Measurements from ENCODE around the gene MAP3K19.
"Not testable (repeated sequence)": the region's sequence is repeated elsewhere in the genome, so short reads cannot be mapped to it uniquely, and the experiment has no call there.

The MAP3K19 gene

DNA sequence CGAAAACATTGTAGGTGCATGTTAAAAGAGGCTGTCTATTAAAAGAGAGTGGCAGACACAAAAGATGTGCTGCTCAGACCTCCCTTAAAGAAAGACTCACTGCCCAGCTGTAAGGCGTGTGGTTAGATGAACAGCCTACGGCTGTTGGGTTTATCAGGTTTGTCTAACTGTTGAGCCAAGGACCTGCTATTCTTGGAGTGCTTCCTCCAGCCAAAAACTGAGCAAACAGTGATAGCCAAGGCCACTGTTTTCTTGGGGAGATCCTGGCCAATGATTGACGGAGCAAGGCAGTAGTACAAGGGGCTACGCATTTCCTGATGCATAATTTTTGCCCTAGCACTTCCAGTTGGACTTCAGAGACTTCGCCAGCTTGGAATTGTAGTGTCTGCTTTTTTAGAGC is 3.4 kb upstream of the MAP3K19 start:
- peaks cover 17% of the 10 kb centered on the region for H3K4me1 ChIP-seq (ENCODE audit: insufficient read depth, low read length)
- H3K9me3 ChIP-seq (ENCODE audit: low read length), result no peaks in the 10 kb centered on the region
- H3K9ac ChIP-seq (ENCODE audit: low read length), result no peak overlapping the region
- no peaks in the 10 kb centered on the region for H3K27me3 ChIP-seq (ENCODE audit: control insufficient read depth in 1 of 2, insufficient read depth in 2 of 2, low read length in 2 of 2)
- no peak overlapping the region for H3K27ac ChIP-seq (ENCODE audit: low read depth, low read length)
- H3K4me3 ChIP-seq (ENCODE audit: low read depth in 1 of 2, low read length in 2 of 2), result no peak overlapping the region
- H3K36me3 ChIP-seq (ENCODE audit: insufficient read depth, low read length), result no peaks in the 10 kb centered on the region

DNA sequence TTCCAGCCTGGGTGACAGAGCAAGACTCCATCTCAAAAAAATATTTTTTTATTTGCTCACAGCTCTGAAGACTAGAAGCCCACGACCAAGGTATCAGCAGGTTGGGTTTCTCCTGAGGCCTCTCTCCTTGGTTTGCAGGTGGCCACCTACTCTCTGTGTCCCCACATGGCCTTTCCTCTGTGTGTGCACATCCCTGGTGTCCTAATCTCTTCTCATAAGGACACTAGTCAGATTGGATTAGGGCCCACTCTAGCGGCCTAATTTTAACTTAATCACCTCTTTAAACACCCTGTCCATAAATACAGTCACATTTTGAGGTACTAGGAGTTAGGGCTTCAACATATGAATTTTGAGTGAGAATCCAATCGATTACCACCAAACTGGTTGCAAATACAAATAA is 2.9 kb upstream of the MAP3K19 start:
- Histone ChIP-seq H3K36me3 (ENCODE audit: insufficient read depth, low read length) (no peaks in the 10 kb centered on the region), H3K9ac (ENCODE audit: low read length) (no peak overlapping the region), H3K4me3 (ENCODE audit: low read depth in 1 of 2, low read length in 2 of 2) (no peak overlapping the region), H3K4me1 (ENCODE audit: insufficient read depth, low read length) (peaks cover 17% of the 10 kb centered on the region), H3K9me3 (ENCODE audit: low read length) (no peaks in the 10 kb centered on the region), H3K27me3 (ENCODE audit: control insufficient read depth in 1 of 2, insufficient read depth in 2 of 2, low read length in 2 of 2) (no peaks in the 10 kb centered on the region), H3K27ac (ENCODE audit: low read depth, low read length) (no peak overlapping the region)

DNA sequence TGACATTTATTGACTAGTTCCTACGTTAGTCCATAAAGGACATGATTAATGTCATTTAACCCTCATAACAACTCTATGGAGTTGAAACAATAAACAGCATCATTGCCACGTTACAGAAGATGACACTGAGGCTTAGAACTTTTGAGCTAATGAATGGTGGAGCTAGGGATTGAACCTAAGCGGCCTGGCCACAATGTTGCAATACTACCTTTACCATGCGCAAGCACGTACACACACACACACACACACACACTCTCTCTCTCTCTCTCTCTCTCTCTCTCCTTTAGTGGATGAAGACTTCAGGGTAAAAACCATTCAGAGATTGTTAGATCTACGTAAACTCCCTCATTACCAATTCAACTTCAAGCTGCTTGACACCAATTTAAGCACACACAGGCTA is 875 bp upstream of the MAP3K19 start:
- no peak overlapping the region for H3K9ac ChIP-seq (ENCODE audit: low read length)
- H3K27me3 ChIP-seq (ENCODE audit: control insufficient read depth in 1 of 2, insufficient read depth in 2 of 2, low read length in 2 of 2), result no peaks in the 10 kb centered on the region
- no peak overlapping the region for H3K4me3 ChIP-seq (ENCODE audit: low read depth in 1 of 2, low read length in 2 of 2)
- H3K27ac ChIP-seq (ENCODE audit: low read depth, low read length), result no peak overlapping the region
- no peaks in the 10 kb centered on the region for H3K4me1 ChIP-seq (ENCODE audit: insufficient read depth, low read length)
- no peaks in the 10 kb centered on the region for H3K9me3 ChIP-seq (ENCODE audit: low read length)
- no peaks in the 10 kb centered on the region for H3K36me3 ChIP-seq (ENCODE audit: insufficient read depth, low read length)

DNA sequence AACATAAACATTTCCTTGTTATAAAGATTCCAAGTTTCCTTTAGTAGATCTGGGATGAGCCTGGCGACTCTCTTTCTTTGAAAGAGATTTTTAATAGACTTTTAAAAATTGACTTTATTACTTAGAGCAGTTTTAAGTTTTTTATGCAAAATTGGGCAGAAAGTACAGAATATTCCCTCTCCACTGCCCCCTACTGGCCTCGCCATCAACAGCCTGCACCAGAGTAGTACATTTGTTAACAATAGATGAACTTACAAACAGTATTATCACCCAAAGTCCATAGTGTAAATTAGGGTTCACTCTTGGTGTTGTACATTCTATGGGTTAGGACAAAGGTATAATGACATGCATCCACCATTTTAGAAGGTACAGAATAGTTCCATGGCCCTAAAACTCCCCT is 3.9 kb downstream of the MAP3K19 start:
- H3K9ac ChIP-seq (ENCODE audit: low read length), result no peak overlapping the region
- H3K36me3 ChIP-seq (ENCODE audit: insufficient read depth, low read length), result no peaks in the 10 kb centered on the region
- no peak overlapping the region for H3K4me3 ChIP-seq (ENCODE audit: low read depth in 1 of 2, low read length in 2 of 2)
- H3K27me3 ChIP-seq (ENCODE audit: control insufficient read depth in 1 of 2, insufficient read depth in 2 of 2, low read length in 2 of 2), result no peaks in the 10 kb centered on the region
- H3K27ac ChIP-seq (ENCODE audit: low read depth, low read length), result no peak overlapping the region
- no peaks in the 10 kb centered on the region for H3K9me3 ChIP-seq (ENCODE audit: low read length)
- no peaks in the 10 kb centered on the region for H3K4me1 ChIP-seq (ENCODE audit: insufficient read depth, low read length)

DNA sequence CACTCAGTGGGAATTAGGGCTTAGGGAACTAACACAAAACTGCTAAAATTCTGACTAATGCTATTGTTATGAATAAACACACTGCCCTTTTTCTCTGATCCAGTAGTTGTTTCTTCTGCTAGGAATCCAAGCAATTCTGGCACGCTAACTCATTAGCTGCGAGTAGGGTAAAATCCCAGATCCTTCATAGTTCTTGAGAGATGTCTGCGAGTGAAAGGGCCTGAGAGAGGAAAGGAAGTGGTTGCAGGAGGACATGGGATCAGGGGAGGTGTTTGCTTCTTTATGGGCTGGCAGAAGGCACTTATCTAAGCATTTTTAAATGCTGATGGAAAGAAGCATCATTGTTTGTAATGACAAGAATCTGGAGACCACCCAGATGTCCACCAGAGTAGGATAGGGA is 9.4 kb downstream of the MAP3K19 start:
- H3K27me3 ChIP-seq (ENCODE audit: control insufficient read depth in 1 of 2, insufficient read depth in 2 of 2, low read length in 2 of 2), result no peaks in the 10 kb centered on the region
- no peak overlapping the region for H3K27ac ChIP-seq (ENCODE audit: low read depth, low read length)
- H3K36me3 ChIP-seq (ENCODE audit: insufficient read depth, low read length), result no peaks in the 10 kb centered on the region
- H3K9me3 ChIP-seq (ENCODE audit: low read length), result no peaks in the 10 kb centered on the region
- H3K4me1 ChIP-seq (ENCODE audit: insufficient read depth, low read length), result no peaks in the 10 kb centered on the region
- H3K9ac ChIP-seq (ENCODE audit: low read length), result no peak overlapping the region
- H3K4me3 ChIP-seq (ENCODE audit: low read depth in 1 of 2, low read length in 2 of 2), result no peak overlapping the region

DNA sequence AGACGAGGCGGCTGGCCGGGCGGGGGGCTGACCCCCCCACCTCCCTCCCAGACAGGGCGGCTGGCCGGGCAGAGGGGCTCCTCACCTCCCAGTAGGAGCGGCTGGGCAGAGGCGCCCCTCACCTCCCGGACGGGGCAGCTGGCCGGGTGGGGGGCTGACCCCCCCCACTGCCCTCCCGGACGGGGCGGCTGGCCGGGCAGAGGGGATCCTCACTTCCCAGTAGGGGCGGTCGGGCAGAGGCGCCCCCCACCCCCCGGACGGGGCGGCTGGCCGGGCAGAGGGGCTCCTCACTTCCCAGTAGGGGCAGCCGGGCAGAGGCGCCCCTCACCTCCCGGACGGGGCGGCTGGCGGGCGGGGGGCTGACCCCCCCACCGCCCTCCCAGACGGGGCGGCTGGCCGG is 14.0 kb downstream of the MAP3K19 start:
- not testable (repeated sequence) for H3K27me3 ChIP-seq (ENCODE audit: control insufficient read depth in 1 of 2, insufficient read depth in 2 of 2, low read length in 2 of 2); H3K9me3 ChIP-seq (ENCODE audit: low read length); H3K4me1 ChIP-seq (ENCODE audit: insufficient read depth, low read length); H3K27ac ChIP-seq (ENCODE audit: low read depth, low read length); H3K36me3 ChIP-seq (ENCODE audit: insufficient read depth, low read length); H3K4me3 ChIP-seq (ENCODE audit: low read depth in 1 of 2, low read length in 2 of 2); H3K9ac ChIP-seq (ENCODE audit: low read length)

- Histone ChIP-seq H3K9me3 (ENCODE audit: low read length) (no peaks in the 10 kb centered on the region), H3K27ac (ENCODE audit: low read depth, low read length) (no peak overlapping the region), H3K36me3 (ENCODE audit: insufficient read depth, low read length) (no peaks in the 10 kb centered on the region), H3K4me1 (ENCODE audit: insufficient read depth, low read length) (no peaks in the 10 kb centered on the region), H3K4me3 (ENCODE audit: low read depth in 1 of 2, low read length in 2 of 2) (no peak overlapping the region), H3K9ac (ENCODE audit: low read length) (no peak overlapping the region), H3K27me3 (ENCODE audit: control insufficient read depth in 1 of 2, insufficient read depth in 2 of 2, low read length in 2 of 2) (no peaks in the 10 kb centered on the region)
Measured at GRCh38 chr2:135030826-135031225, 16.4 kb downstream of the MAP3K19 start.

- Histone ChIP-seq H3K36me3 (ENCODE audit: insufficient read depth, low read length) (no peaks in the 10 kb centered on the region), H3K9me3 (ENCODE audit: low read length) (no peaks in the 10 kb centered on the region), H3K4me3 (ENCODE audit: low read depth in 1 of 2, low read length in 2 of 2) (no peak overlapping the region)
Measured at GRCh38 chr2:135029481-135030134, 17.6 kb downstream of the MAP3K19 start.

GRCh38 chr2:135023886-135024485 is 23.3 kb downstream of the MAP3K19 start:
- no peaks in the 10 kb centered on the region for H3K27me3 ChIP-seq (ENCODE audit: control insufficient read depth in 1 of 2, insufficient read depth in 2 of 2, low read length in 2 of 2)

More at GRCh38 chr2:135029481-135030134, 17.6 kb downstream of the MAP3K19 start:
- Histone ChIP-seq H3K27ac (ENCODE audit: low read depth, low read length) (no peak overlapping the region), H3K9ac (ENCODE audit: low read length) (no peak overlapping the region), H3K4me1 (ENCODE audit: insufficient read depth, low read length) (no peaks in the 10 kb centered on the region), H3K27me3 (ENCODE audit: control insufficient read depth in 1 of 2, insufficient read depth in 2 of 2, low read length in 2 of 2) (no peaks in the 10 kb centered on the region)

GRCh38 chr2:135022952-135023880 is 24.0 kb downstream of the MAP3K19 start:
- Histone ChIP-seq H3K9me3 (ENCODE audit: low read length) (no peaks in the 10 kb centered on the region), H3K4me1 (ENCODE audit: insufficient read depth, low read length) (no peaks in the 10 kb centered on the region), H3K27ac (ENCODE audit: low read depth, low read length) (no peak overlapping the region), H3K4me3 (ENCODE audit: low read depth in 1 of 2, low read length in 2 of 2) (no peak overlapping the region), H3K36me3 (ENCODE audit: insufficient read depth, low read length) (no peaks in the 10 kb centered on the region), H3K27me3 (ENCODE audit: control insufficient read depth in 1 of 2, insufficient read depth in 2 of 2, low read length in 2 of 2) (no peaks in the 10 kb centered on the region), H3K9ac (ENCODE audit: low read length) (no peak overlapping the region)

More at GRCh38 chr2:135023886-135024485, 23.3 kb downstream of the MAP3K19 start:
- Histone ChIP-seq H3K9ac (ENCODE audit: low read length) (no peak overlapping the region), H3K4me1 (ENCODE audit: insufficient read depth, low read length) (no peaks in the 10 kb centered on the region), H3K9me3 (ENCODE audit: low read length) (no peaks in the 10 kb centered on the region), H3K27ac (ENCODE audit: low read depth, low read length) (no peak overlapping the region), H3K36me3 (ENCODE audit: insufficient read depth, low read length) (no peaks in the 10 kb centered on the region), H3K4me3 (ENCODE audit: low read depth in 1 of 2, low read length in 2 of 2) (no peak overlapping the region)

DNA sequence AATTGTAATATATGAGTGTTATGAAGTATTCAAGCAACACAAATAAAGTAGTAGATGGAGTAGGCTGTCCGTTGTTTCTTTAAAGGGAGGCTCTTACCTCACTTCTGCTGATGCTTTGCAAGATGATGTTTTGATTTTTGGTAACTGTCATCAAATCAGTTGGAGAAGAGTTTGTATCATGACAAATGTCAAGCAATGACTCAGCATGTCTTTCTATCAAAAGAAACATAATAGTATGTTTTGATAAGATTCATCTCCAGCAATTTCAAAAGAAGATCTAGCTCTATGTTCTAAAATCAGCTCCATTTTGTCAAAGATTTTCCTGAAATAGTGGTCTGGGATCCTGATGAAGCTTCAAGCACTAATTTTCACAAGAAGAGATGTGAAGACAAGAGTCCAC is 25.6 kb downstream of the MAP3K19 start:
- H3K36me3 ChIP-seq (ENCODE audit: insufficient read depth, low read length), result no peaks in the 10 kb centered on the region
- no peaks in the 10 kb centered on the region for H3K9me3 ChIP-seq (ENCODE audit: low read length)
- no peaks in the 10 kb centered on the region for H3K27me3 ChIP-seq (ENCODE audit: control insufficient read depth in 1 of 2, insufficient read depth in 2 of 2, low read length in 2 of 2)
- H3K9ac ChIP-seq (ENCODE audit: low read length), result no peak overlapping the region
- no peak overlapping the region for H3K4me3 ChIP-seq (ENCODE audit: low read depth in 1 of 2, low read length in 2 of 2)
- no peak overlapping the region for H3K27ac ChIP-seq (ENCODE audit: low read depth, low read length)
- no peaks in the 10 kb centered on the region for H3K4me1 ChIP-seq (ENCODE audit: insufficient read depth, low read length)

All from muscle layer of colon (tissue), 2 donors.